ENCODE results near the gene ATP5F1E.

DNA sequence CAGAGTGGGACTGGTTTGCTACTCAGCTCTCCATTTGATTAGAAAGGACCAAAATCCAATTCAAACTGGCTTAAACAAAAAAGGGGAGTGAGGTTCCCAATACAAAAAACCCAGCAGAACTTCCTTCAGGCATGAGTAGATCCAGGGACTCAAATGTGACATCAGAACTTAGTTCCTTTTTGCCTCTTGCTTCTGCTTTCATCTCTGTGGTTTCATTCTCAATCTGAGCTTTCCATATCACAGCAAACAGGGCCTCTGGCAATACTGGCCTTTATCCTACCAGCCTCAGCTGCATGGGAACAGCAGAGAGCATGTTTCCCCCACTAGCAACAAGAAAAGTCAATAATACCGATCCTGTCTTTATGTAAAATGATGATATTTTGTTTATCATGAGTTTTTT, 39.1 kb upstream of the ATP5F1E start:
- TF ChIP-seq, protein P1, sequence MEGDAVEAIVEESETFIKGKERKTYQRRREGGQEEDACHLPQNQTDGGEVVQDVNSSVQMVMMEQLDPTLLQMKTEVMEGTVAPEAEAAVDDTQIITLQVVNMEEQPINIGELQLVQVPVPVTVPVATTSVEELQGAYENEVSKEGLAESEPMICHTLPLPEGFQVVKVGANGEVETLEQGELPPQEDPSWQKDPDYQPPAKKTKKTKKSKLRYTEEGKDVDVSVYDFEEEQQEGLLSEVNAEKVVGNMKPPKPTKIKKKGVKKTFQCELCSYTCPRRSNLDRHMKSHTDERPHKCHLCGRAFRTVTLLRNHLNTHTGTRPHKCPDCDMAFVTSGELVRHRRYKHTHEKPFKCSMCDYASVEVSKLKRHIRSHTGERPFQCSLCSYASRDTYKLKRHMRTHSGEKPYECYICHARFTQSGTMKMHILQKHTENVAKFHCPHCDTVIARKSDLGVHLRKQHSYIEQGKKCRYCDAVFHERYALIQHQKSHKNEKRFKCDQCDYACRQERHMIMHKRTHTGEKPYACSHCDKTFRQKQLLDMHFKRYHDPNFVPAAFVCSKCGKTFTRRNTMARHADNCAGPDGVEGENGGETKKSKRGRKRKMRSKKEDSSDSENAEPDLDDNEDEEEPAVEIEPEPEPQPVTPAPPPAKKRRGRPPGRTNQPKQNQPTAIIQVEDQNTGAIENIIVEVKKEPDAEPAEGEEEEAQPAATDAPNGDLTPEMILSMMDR (IDR thresholded peaks at IDR 0.05; ENCODE audit: low read depth, low read length) = no peak
- TF ChIP-seq EZH2phosphoT487 (IDR thresholded peaks at IDR 0.05; ENCODE audit: low read depth) = no peak
